ENCODE data around the gene RPS4Y1. TPM values are rescaled to one million over a fixed set of nuclear protein-coding genes. Genes with fewer than 3 reads are reported as not detected.

The RPS4Y1 gene
- total RNA-seq, 1 donor from 2014 or later, result 0.20 TPM

- no peak for DNase-seq
These were observed 44.5 kb downstream of the RPS4Y1 start for GRCh38 chrY:2885880-2886279.

GRCh38 chrY:2887386-2887785 lies 46.0 kb downstream of the RPS4Y1 start:
- no peak for DNase-seq

DNA sequence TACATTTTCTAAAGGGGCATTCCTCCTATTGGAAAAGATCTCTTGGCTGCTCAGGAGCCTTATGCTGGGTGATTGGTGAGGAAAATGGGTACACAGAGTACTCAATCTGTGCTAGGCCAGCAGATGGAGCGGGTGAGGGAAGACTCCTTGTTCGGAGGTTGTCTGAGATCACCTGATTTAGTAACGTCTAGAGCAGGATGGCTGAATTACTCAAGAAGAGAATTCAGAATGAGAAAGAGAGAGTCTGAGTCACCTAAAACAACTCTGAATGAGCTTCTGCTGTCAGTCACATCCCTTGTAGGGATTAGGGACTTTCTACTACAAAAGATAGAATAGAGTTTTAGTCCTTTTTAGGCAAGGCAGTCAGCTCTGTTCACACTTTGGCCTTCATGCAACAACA lies 46.6 kb downstream of the RPS4Y1 start:
- DNase-seq, result no peak

DNA sequence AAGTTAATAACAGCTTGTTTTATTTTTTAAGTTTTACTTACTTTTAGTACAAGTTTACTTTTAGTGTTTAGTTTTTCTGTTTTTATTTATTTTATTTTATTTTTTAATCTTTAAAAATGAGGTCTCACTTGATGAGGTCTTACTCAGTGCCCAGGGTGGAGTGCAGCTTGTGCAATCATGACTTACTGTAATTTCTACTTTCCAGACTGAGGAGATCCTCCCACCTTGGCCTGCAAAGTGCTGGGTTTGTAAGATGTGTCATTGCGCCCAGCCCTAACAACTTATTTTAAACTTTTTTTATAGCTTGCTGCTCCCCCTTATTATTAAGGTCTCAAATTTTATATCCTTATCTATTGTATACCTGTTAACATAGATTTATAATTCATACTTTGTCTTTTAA lies 52.1 kb downstream of the RPS4Y1 start:
- DNase-seq, result no peak

DNA sequence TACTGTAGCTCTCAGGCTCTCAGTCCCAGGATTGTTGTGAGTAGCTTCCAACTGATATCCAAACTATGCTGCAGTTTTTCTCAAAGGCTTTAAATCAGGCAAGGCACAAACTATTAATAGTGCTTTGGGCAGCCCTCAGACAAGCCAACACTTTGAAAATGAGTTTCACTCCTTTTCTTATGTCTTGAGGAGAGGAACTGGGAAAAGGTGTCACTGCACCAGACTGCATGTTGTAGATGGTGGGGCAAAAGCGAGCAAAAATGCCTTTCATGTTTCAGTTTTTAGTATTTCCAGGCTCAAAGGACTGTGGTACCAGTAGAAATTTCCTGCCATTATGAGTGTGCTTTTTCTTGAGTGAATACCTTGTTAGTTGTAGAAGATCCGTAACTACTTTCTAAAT lies 54.6 kb downstream of the RPS4Y1 start:
- no peak for DNase-seq

DNA sequence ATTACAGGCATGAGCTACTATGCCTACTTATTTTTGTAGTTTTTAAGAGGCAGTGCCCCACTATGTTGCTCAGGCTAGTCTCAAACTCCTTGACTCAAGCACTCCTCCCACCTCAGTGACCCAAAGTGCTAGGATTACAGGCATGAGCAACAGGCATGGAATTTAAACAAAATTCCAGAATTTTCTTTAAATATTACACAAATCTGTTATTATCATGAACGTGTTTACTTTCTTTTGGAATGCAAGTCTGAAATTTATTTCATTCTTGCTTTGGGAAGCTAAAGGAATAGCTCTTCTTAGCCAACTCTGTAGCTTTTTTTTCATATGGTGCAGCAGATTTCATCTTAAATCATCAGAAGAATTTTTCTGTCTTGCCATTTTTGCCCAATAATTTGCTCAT lies 66.0 kb downstream of the RPS4Y1 start:
- DNase-seq, result no peak

DNA sequence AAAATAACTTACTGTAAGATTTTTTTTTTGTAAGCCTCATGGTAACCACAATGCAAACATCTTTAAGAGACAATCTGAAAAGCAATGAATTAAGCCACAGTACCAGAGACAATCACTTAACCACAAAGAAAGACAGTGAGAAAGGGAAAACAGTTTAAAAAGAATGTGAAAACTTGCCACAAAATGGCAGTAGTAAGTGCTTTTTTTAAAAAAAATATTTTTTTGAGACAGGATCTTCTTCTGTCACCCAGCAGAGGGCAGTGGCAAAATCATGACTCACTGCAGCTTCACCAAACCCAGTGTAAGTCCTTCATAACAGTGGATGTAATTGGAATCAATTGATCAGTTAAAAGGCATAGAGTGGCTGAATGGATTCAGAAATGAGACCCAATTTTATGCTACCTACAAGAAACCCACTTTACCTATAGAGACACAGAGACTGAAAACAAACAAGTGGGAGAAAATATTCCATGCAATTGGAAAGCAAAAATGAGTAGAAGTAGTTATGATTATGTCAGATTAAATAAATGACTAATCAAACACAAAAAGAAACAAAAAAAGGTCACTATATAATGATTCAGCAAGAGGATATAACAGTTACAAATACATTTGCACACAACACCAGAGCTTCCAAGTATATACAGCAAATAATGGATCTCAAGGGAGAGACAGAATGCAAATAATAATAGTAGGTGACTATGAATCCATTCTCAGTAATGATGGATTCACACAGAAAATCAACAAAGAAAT lies 71.8 kb downstream of the RPS4Y1 start:
- DNase-seq, result no peak

Small RNAs within 50 kb of the gene (small RNA-seq; reads per million reads assigned to genes)
- not detected for gene TOMM22P2 (ENCODE audit: low replicate concordance)

Other genes with a start within 250 kb of the RPS4Y1 start
- not detected for gene SRY, start 53.9 kb upstream of the RPS4Y1 start, total RNA-seq
- gene ZFY, start 93.8 kb downstream of the RPS4Y1 start, total RNA-seq, result not detected